ENCODE data around the gene THRB.

THRB gene

GRCh38 chr3:24294150-24294549, 200.5 kb downstream of the THRB start:
- H3K36me3 ChIP-seq (ENCODE audit: control insufficient read depth, insufficient read depth, low read length), result no peaks in the 10 kb centered on the region
- H3K4me3 ChIP-seq (replicated peaks; ENCODE audit: low read depth, low read length), result no peak overlapping the region
- no peak for DNase-seq (ENCODE audit: extremely low read depth, insufficient read length)
- no peaks in the 10 kb centered on the region for H3K27me3 ChIP-seq (replicated peaks; ENCODE audit: control insufficient read depth, insufficient read depth, low read length)
- no peak for TF ChIP-seq CTCF (IDR thresholded peaks at IDR 0.05; ENCODE audit: insufficient read depth, low read length, poor library complexity, severe bottlenecking)

- TF ChIP-seq CTCF (IDR thresholded peaks at IDR 0.05; ENCODE audit: insufficient read depth, low read length, poor library complexity, severe bottlenecking), result no peak
- Histone ChIP-seq H3K36me3 (ENCODE audit: control insufficient read depth, insufficient read depth, low read length) (no peaks in the 10 kb centered on the region), H3K4me3 (replicated peaks; ENCODE audit: low read depth, low read length) (no peak overlapping the region), H3K27me3 (replicated peaks; ENCODE audit: control insufficient read depth, insufficient read depth, low read length) (no peaks in the 10 kb centered on the region)
- DNase-seq (ENCODE audit: extremely low read depth, insufficient read length), result no peak
Observed at GRCh38 chr3:24291646-24292045, 203.0 kb downstream of the THRB start.

GRCh38 chr3:24290596-24290995, 204.1 kb downstream of the THRB start:
- TF ChIP-seq CTCF (IDR thresholded peaks at IDR 0.05; ENCODE audit: insufficient read depth, low read length, poor library complexity, severe bottlenecking), result no peak
- no peak for DNase-seq (ENCODE audit: extremely low read depth, insufficient read length)
- no peak overlapping the region for H3K4me3 ChIP-seq (replicated peaks; ENCODE audit: low read depth, low read length)
- H3K27me3 ChIP-seq (replicated peaks; ENCODE audit: control insufficient read depth, insufficient read depth, low read length), result no peaks in the 10 kb centered on the region
- no peaks in the 10 kb centered on the region for H3K36me3 ChIP-seq (ENCODE audit: control insufficient read depth, insufficient read depth, low read length)

- Histone ChIP-seq H3K36me3 (ENCODE audit: control insufficient read depth, insufficient read depth, low read length) (no peaks in the 10 kb centered on the region), H3K27me3 (replicated peaks; ENCODE audit: control insufficient read depth, insufficient read depth, low read length) (no peaks in the 10 kb centered on the region), H3K4me3 (replicated peaks; ENCODE audit: low read depth, low read length) (no peak overlapping the region)
- no peak for DNase-seq (ENCODE audit: extremely low read depth, insufficient read length)
- TF ChIP-seq CTCF (IDR thresholded peaks at IDR 0.05; ENCODE audit: insufficient read depth, low read length, poor library complexity, severe bottlenecking), result no peak
Observed at GRCh38 chr3:24288496-24289236, 206.0 kb downstream of the THRB start.

- Histone ChIP-seq H3K36me3 (ENCODE audit: control insufficient read depth, insufficient read depth, low read length) (no peaks in the 10 kb centered on the region), H3K4me3 (replicated peaks; ENCODE audit: low read depth, low read length) (no peak overlapping the region), H3K27me3 (replicated peaks; ENCODE audit: control insufficient read depth, insufficient read depth, low read length) (no peaks in the 10 kb centered on the region)
- no peak for DNase-seq (ENCODE audit: extremely low read depth, insufficient read length)
- no peak for TF ChIP-seq CTCF (IDR thresholded peaks at IDR 0.05; ENCODE audit: insufficient read depth, low read length, poor library complexity, severe bottlenecking)
Observed at GRCh38 chr3:24287755-24288450, 206.7 kb downstream of the THRB start.

All from GM06990 (cell line).